ENCODE data around the gene DMAC2L. TPM values are rescaled to one million over a fixed set of nuclear protein-coding genes. Genes with fewer than 3 reads are reported as not detected.

DMAC2L gene
- total RNA-seq, 1 donor from 2014 or later: 9.6 TPM

Other genes starting within 250 kb of the DMAC2L start
- 3.0 and 3.6 TPM in 2 replicates for gene VCPKMT, start 195.8 kb upstream of the DMAC2L start, total RNA-seq
- gene SOS2, start 80.7 kb upstream of the DMAC2L start, total RNA-seq: 21.1 and 25.1 TPM in 2 replicates
- gene L2HGDH, start 95 bp upstream of the DMAC2L start, total RNA-seq: 3.0 and 8.9 TPM in 2 replicates
- 15.8 and 24.3 TPM in 2 replicates for gene CDKL1, start 84.6 kb downstream of the DMAC2L start, total RNA-seq
- gene MAP4K5, start 220.2 kb downstream of the DMAC2L start, total RNA-seq: 113 and 155 TPM in 2 replicates
- gene ATL1, start 247.8 kb downstream of the DMAC2L start, total RNA-seq: 2.9 and 6.3 TPM in 2 replicates